ENCODE data around the gene FGF14. TPM values are rescaled to one million over a fixed set of nuclear protein-coding genes. Genes with fewer than 3 reads are reported as not detected.

Gene FGF14
- total and polyA plus RNA-seq, 2 of the 4 experiments (the other 2 are of a cell fraction): under 0.01 TPM; not detected in 1

GRCh38 chr13:101917833-101918661 is 483.8 kb downstream of the FGF14 start:
- H2BK15ac ChIP-seq (ENCODE audit: low read depth, low read length): no peak overlapping the region
- H3K4me1 ChIP-seq (ENCODE audit: control insufficient read depth, insufficient read depth, low read length): no peaks in the 10 kb centered on the region
- no peak overlapping the region for H3K56ac ChIP-seq (ENCODE audit: extremely low read depth, insufficient read depth, low read length)
- H3K14ac ChIP-seq (replicated peaks; ENCODE audit: low read depth, low read length): no peak overlapping the region
- H2BK20ac ChIP-seq (ENCODE audit: low read depth, low read length): no peak overlapping the region
- no peaks in the 10 kb centered on the region for H3K36me3 ChIP-seq (ENCODE audit: control insufficient read depth, insufficient read depth, low read length)
- POLR2A ChIA-PET (ENCODE audit: unreplicated experiment): no interaction called here
- H3K4ac ChIP-seq (ENCODE audit: low read depth, low read length): no peak overlapping the region
- no peak overlapping the region for H2AK5ac ChIP-seq (ENCODE audit: low read depth, low read length)
- H3K9me1 ChIP-seq (ENCODE audit: insufficient read depth, low read length): no peaks in the 10 kb centered on the region
- CTCF ChIA-PET: no interaction called here
- BruUV-seq (replicated peaks): no TSS peak
- intact Hi-C loops (cut with micrococcal nuclease): loop anchor here (5.0 kb wide), 1 partner anchor 406 kb away; no protein-coding TSS in a partner anchor
- H2AFZ ChIP-seq (replicated peaks; ENCODE audit: low read length, poor library complexity): no peak overlapping the region
- no peaks in the 10 kb centered on the region for H3K79me1 ChIP-seq (ENCODE audit: low read depth in 1 of 2, low read length in 2 of 2)
- H4K91ac ChIP-seq (ENCODE audit: insufficient read depth, low read depth, low read length): no peak overlapping the region
- no peak overlapping the region for H3K18ac ChIP-seq (ENCODE audit: low read depth, low read length)
- ATAC-seq (ENCODE audit: low read depth): no peak
- no peak overlapping the region for H3K23ac ChIP-seq (ENCODE audit: low read depth, low read length)
- H3K9ac ChIP-seq (ENCODE audit: low read depth, low read length): no peak overlapping the region
- no peaks in the 10 kb centered on the region for H4K20me1 ChIP-seq (ENCODE audit: insufficient read depth, low read length)
- no peak overlapping the region for H3K27ac ChIP-seq (ENCODE audit: insufficient read depth, low read length)
- dilution Hi-C loops (cut with HindIII; ENCODE audit: low sequenced_read_pairs, unreplicated experiment): no loop called here
- peaks cover 38% of the 10 kb centered on the region for H3K27me3 ChIP-seq (ENCODE audit: control insufficient read depth, insufficient read depth, low read length)
- H4K5ac ChIP-seq (ENCODE audit: low read depth, low read length): no peak overlapping the region
- H2BK5ac ChIP-seq (ENCODE audit: low read depth, low read length, poor library complexity, severe bottlenecking): no peak overlapping the region
- in situ Hi-C loops (cut with MboI; ENCODE audit: low sequenced_read_pairs): no loop called here
- H2AK9ac ChIP-seq (replicated peaks; ENCODE audit: low read depth, low read length, poor library complexity): no peak overlapping the region
- H2BK120ac ChIP-seq (ENCODE audit: low read depth, low read length): no peak overlapping the region
- no peak overlapping the region for H4K8ac ChIP-seq (ENCODE audit: low read depth in 2 of 2, low read length in 2 of 2)
- no peak for DNase-seq
- H3K4me2 ChIP-seq (ENCODE audit: low read depth, low read length): no peak overlapping the region
- H3K4me3 ChIP-seq (ENCODE audit: insufficient read depth, low read depth, low read length): no peak overlapping the region
- H3K9me3 ChIP-seq (ENCODE audit: control insufficient read depth, insufficient read depth, low read length): no peaks in the 10 kb centered on the region
- WGBS, 2 experiments (ENCODE audit: extremely low coverage in 2 of 2, insufficient read length in 1 of 2): 18% methylated on average over 3 of the region's 14 CpGs; no CpG with 5 or more reads in 1 of the 2 experiments
- no peak for TF ChIP-seq BHLHE40 (IDR thresholded peaks at IDR 0.05; ENCODE audit: low read depth, low read length)
- no peak for TF ChIP-seq ELK1 (IDR thresholded peaks at IDR 0.05; ENCODE audit: borderline replicate concordance, low read depth, low read length)
- no peak for TF ChIP-seq RFX5 (IDR thresholded peaks at IDR 0.05; ENCODE audit: low read depth, low read length)
- TF ChIP-seq USF2 (IDR thresholded peaks at IDR 0.05; ENCODE audit: low read depth, low read length): no peak
- no peak for TF ChIP-seq MAFK (IDR thresholded peaks at IDR 0.05; ENCODE audit: low read depth, low read length)
- no peak for TF ChIP-seq POLR2A (IDR thresholded peaks at IDR 0.05; ENCODE audit: low read depth, low read length)
- no peak for TF ChIP-seq SMC3 (IDR thresholded peaks at IDR 0.05; ENCODE audit: low read depth, low read length)
- no peak for TF ChIP-seq MXI1 (IDR thresholded peaks at IDR 0.05; ENCODE audit: borderline replicate concordance, low read depth, low read length)
- TF ChIP-seq CEBPB (IDR thresholded peaks at IDR 0.05; ENCODE audit: low read depth, low read length): no peak
- TF ChIP-seq FOS (IDR thresholded peaks at IDR 0.05; ENCODE audit: low read depth, low read length): no peak
- no peak for TF ChIP-seq CTCF (conservative IDR thresholded peaks at IDR 0.05; ENCODE audit: low read depth, low read length)
- TF ChIP-seq RAD21 (IDR thresholded peaks at IDR 0.05; ENCODE audit: low read length): no peak
- no peak for TF ChIP-seq CHD1 (IDR thresholded peaks at IDR 0.05; ENCODE audit: low read depth, low read length)
- no peak for TF ChIP-seq MAZ (IDR thresholded peaks at IDR 0.05; ENCODE audit: borderline replicate concordance, low read depth, low read length)
- TF ChIP-seq RCOR1 (IDR thresholded peaks at IDR 0.05; ENCODE audit: insufficient replicate concordance, low read length): no peak

All from IMR-90 (cell line).